Measurements from ENCODE around the gene GLT8D1.
A peak's percentile ranks its signal among the peaks of the same experiment; 100 is the strongest.

GLT8D1 gene

GRCh38 chr3:52705688-52706686 is at the start of gene GLT8D1, which contains the start of gene SPCS1:
Gene GLT8D1, minus strand, starts transcription at chr3:52705791. Its CDS starts 5,331 bp downstream, at chr3:52700460.
Gene SPCS1, plus strand, starts transcription at chr3:52706106. Its CDS starts 141 bp downstream, at chr3:52706247.
- POLR2A ChIA-PET (ENCODE audit: low non-redundant PET) = interaction anchor here (0.7 kb wide), 1 partner anchor 767 kb away, joined by 3 read pairs; no protein-coding TSS in a partner anchor
- CTCF ChIA-PET = interaction anchor here (0.5 to 0.7 kb wide), 3 partner anchors 14 to 1158 kb away, joined by 3 to 5 read pairs (median 3); no protein-coding TSS in a partner anchor
- DNase-seq (ENCODE audit: low spot score) = peak; percentile 78
- TF ChIP-seq CTCF (conservative IDR thresholded peaks at IDR 0.05; ENCODE audit: low read depth) = no peak
- H3K27ac ChIP-seq = peak within 1 kb of the TSS; percentile 91

- CTCF ChIA-PET = interaction anchor here (0.5 kb wide), 1 partner anchor 10 kb away, joined by 3 read pairs; no protein-coding TSS in a partner anchor
- no peak for TF ChIP-seq CTCF (conservative IDR thresholded peaks at IDR 0.05; ENCODE audit: low read depth)
- no peak overlapping the region for H3K27ac ChIP-seq
- POLR2A ChIA-PET (ENCODE audit: low non-redundant PET) = no interaction called here
- no peak for DNase-seq (ENCODE audit: low spot score)
These were observed 48.8 kb upstream of the GLT8D1 start for GRCh38 chr3:52754373-52754772.

- H3K27ac ChIP-seq = no peak overlapping the region
- POLR2A ChIA-PET (ENCODE audit: low non-redundant PET) = no interaction called here
- no peak for DNase-seq (ENCODE audit: low spot score)
- CTCF ChIA-PET = no interaction called here
- TF ChIP-seq CTCF (conservative IDR thresholded peaks at IDR 0.05; ENCODE audit: low read depth) = no peak
These were observed 46.6 kb upstream of the GLT8D1 start for GRCh38 chr3:52752045-52752660.

GRCh38 chr3:52743721-52744120 is 38.1 kb upstream of the GLT8D1 start:
- ChIA-PET CTCF (interaction anchor here (0.6 kb wide), 2 partner anchors 9 to 19 kb away, joined by 3 to 5 read pairs; no protein-coding TSS in a partner anchor), POLR2A (ENCODE audit: low non-redundant PET) (interaction anchor here (0.6 kb wide), 1 partner anchor 59 kb away, joined by 3 read pairs; no protein-coding TSS in a partner anchor)
- DNase-seq (ENCODE audit: low spot score) = no peak
- H3K27ac ChIP-seq = no peak overlapping the region
- TF ChIP-seq CTCF (conservative IDR thresholded peaks at IDR 0.05; ENCODE audit: low read depth) = no peak

- H3K27ac ChIP-seq = no peak overlapping the region
- DNase-seq (ENCODE audit: low spot score) = no peak
- TF ChIP-seq CTCF (conservative IDR thresholded peaks at IDR 0.05; ENCODE audit: low read depth) = no peak
- POLR2A ChIA-PET (ENCODE audit: low non-redundant PET) = no interaction called here
- CTCF ChIA-PET = interaction anchor here (0.6 kb wide), 2 partner anchors 9 to 19 kb away, joined by 3 to 5 read pairs; no protein-coding TSS in a partner anchor
These were observed 37.6 kb upstream of the GLT8D1 start for GRCh38 chr3:52743152-52743551.

GRCh38 chr3:52742418-52743041 is 36.9 kb upstream of the GLT8D1 start:
- CTCF ChIA-PET = interaction anchor here (0.7 kb wide), 1 partner anchor 101 kb away, joined by 3 read pairs; no protein-coding TSS in a partner anchor
- peak; percentile 64 for TF ChIP-seq CTCF (conservative IDR thresholded peaks at IDR 0.05; ENCODE audit: low read depth)
- no peak overlapping the region for H3K27ac ChIP-seq
- POLR2A ChIA-PET (ENCODE audit: low non-redundant PET) = no interaction called here
- peak; percentile 22 for DNase-seq (ENCODE audit: low spot score)
